Mammary epithelial cell (primary cell): ENCODE results near the gene TEX53.

Experiments
- EZH2 ChIP-seq: IDR thresholded peaks from 2 replicates; pipeline ENCODE4 v1.6.1; 2012; ENCODE audit warnings: low read length, inconsistent platforms, borderline replicate concordance
- TF ChIP-seq, protein P1 (sequence below), 2 donors: IDR thresholded peaks in 1 of 2; conservative IDR thresholded peaks in 1 of 2; 2 replicates each; pipeline ENCODE4 v1.5.1; 2011 to 2012; ENCODE audit warnings: inconsistent platforms in 2 of 2, low read length in 2 of 2, mild to moderate bottlenecking in 2 of 2, control low read depth in 1 of 2, low read depth in 1 of 2; ENCODE audit not compliant: insufficient read depth in 1 of 2; ENCODE audit errors: extremely low read depth in 1 of 2

DNA sequence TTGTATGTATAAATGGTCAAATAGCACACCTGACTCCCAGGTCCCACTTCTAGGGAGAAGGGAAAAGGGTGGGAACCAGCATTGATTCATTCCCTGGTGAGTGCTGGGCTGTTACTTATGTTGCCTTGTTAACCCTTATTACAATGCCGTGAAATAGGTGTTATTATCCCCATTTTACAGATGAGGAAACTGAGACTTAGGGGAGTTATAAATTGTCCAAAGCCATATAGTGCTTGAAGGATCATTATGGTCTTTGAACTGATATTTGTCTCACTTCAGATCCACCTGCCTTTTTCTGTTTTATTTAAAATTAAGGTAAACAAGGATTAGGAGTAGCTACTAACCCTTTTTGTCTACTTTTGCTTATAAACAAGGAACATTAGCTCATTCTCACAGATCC is 30.1 kb downstream of the TEX53 start:
- TF ChIP-seq, protein P1, sequence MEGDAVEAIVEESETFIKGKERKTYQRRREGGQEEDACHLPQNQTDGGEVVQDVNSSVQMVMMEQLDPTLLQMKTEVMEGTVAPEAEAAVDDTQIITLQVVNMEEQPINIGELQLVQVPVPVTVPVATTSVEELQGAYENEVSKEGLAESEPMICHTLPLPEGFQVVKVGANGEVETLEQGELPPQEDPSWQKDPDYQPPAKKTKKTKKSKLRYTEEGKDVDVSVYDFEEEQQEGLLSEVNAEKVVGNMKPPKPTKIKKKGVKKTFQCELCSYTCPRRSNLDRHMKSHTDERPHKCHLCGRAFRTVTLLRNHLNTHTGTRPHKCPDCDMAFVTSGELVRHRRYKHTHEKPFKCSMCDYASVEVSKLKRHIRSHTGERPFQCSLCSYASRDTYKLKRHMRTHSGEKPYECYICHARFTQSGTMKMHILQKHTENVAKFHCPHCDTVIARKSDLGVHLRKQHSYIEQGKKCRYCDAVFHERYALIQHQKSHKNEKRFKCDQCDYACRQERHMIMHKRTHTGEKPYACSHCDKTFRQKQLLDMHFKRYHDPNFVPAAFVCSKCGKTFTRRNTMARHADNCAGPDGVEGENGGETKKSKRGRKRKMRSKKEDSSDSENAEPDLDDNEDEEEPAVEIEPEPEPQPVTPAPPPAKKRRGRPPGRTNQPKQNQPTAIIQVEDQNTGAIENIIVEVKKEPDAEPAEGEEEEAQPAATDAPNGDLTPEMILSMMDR (conservative IDR thresholded peaks at IDR 0.05 in 1 of 2, IDR thresholded peaks at IDR 0.05 in 1 of 2; ENCODE audit: extremely low read depth in 1 of 2, insufficient read depth in 1 of 2, low read depth in 1 of 2, low read length in 2 of 2): no peak
- TF ChIP-seq EZH2: no peak
